H1 (cell line): ENCODE data around the gene ADD3. TPM values are rescaled to one million over a fixed set of nuclear protein-coding genes. Genes with fewer than 3 reads are reported as not detected.
A peak's percentile ranks its signal among the peaks of the same experiment; 100 is the strongest.

Source experiments
- CTCF ChIA-PET: fragments of 300-600 bp; sonication (Branson Sonifier 250); formaldehyde crosslinking; loops from one replicate; lab custom pipeline; 2021; ENCODE audit not compliant: partially characterized antibody; lab: Charles Lee
- POLR2A ChIA-PET: fragments of 300-600 bp; sonication (Branson Sonifier 250); formaldehyde crosslinking; loops from one replicate; lab custom pipeline; 2021; ENCODE audit warnings: inconsistent platforms; ENCODE audit not compliant: partially characterized antibody; lab: Charles Lee
- DNase-seq, 2 experiments: peaks; one replicate each; pipeline versions ENCODE4 v3.0.0 to v3.0.0-alpha.2; 2010 to 2022; ENCODE audit warnings: low spot score in 2 of 2, low read depth in 1 of 2, mixed read lengths in 1 of 2
- FAIRE-seq: peaks from 2 replicates; lab custom pipeline; 2011; peaks lifted over from hg19 to GRCh38; lab: Jason Lieb, UNC
- H2AFZ ChIP-seq: 2 replicates; pipeline ENCODE4 v1.8.1; 2012; ENCODE audit warnings: low read length, inconsistent platforms
- H2AK5ac ChIP-seq: 2 replicates; pipeline ENCODE4 v1.6.1; 2013; ENCODE audit warnings: low read depth, low read length
- H2BK120ac ChIP-seq: replicated peaks from 2 replicates; pipeline ENCODE3; 2013; ENCODE audit warnings: low read depth, low read length, inconsistent platforms
- H2BK12ac ChIP-seq: 2 replicates; pipeline ENCODE4 v1.6.1; 2013; ENCODE audit warnings: low read depth, low read length
- H2BK15ac ChIP-seq: 2 replicates; pipeline ENCODE4 v1.6.1; 2013; ENCODE audit warnings: low read length
- H2BK20ac ChIP-seq: 2 replicates; pipeline ENCODE4 v1.6.1; 2013; ENCODE audit warnings: low read length
- H2BK5ac ChIP-seq: 2 replicates; pipeline ENCODE4 v1.6.1; 2013; ENCODE audit warnings: low read depth, low read length
- H3K14ac ChIP-seq: 2 replicates; pipeline ENCODE4 v1.6.1; 2013; ENCODE audit warnings: inconsistent platforms; ENCODE audit not compliant: insufficient read length
- H3K18ac ChIP-seq: 2 replicates; pipeline ENCODE4 v1.6.1; 2013; ENCODE audit warnings: low read length; ENCODE audit errors: extremely low read depth
- H3K23ac ChIP-seq: 2 replicates; pipeline ENCODE4 v1.6.1; 2013; ENCODE audit warnings: inconsistent platforms; ENCODE audit not compliant: insufficient read length
- H3K23me2 ChIP-seq: 2 replicates; pipeline ENCODE4 v1.6.1; 2013; ENCODE audit warnings: low read depth, low read length
- H3K27ac ChIP-seq: 2 replicates; pipeline ENCODE4 v1.6.1; 2011; ENCODE audit warnings: low read depth, low read length, inconsistent platforms
- H3K27me3 ChIP-seq, 4 experiments: replicated peaks in 1 of 4; 1 replicate in 1 of 4; 2 replicates in 3 of 4; pipeline versions ENCODE4 v1.6.1 to v1.8.1; 2011 to 2013; ENCODE audit warnings: low read length in 3 of 4, mild to moderate bottlenecking in 3 of 4, inconsistent platforms in 2 of 4, mixed read lengths in 2 of 4, moderate library complexity in 1 of 4; ENCODE audit not compliant: control insufficient read depth in 3 of 4, insufficient read depth in 3 of 4; ENCODE audit errors: extremely low read depth in 1 of 4
- H3K36me3 ChIP-seq, 4 experiments: 2 replicates each; pipeline versions ENCODE4 v1.6.1 to v1.8.1; 2011 to 2013; ENCODE audit warnings: mild to moderate bottlenecking in 4 of 4, low read length in 3 of 4, moderate library complexity in 2 of 4, control low read depth in 1 of 4, inconsistent platforms in 1 of 4; ENCODE audit not compliant: insufficient read depth in 4 of 4, control insufficient read depth in 2 of 4
- H3K4ac ChIP-seq: replicated peaks from 2 replicates; pipeline ENCODE3; 2013; ENCODE audit warnings: low read length, low read depth, mixed read lengths, inconsistent platforms; ENCODE audit not compliant: insufficient read length
- H3K4me1 ChIP-seq, 4 experiments: replicated peaks in 1 of 4; 1 replicate in 1 of 4; 2 replicates in 3 of 4; pipeline versions ENCODE4 v1.6.1 to v1.8.1; 2011 to 2013; ENCODE audit warnings: low read length in 3 of 4, inconsistent platforms in 2 of 4, mixed read lengths in 1 of 4; ENCODE audit not compliant: insufficient read depth in 4 of 4, control insufficient read depth in 3 of 4
- H3K4me2 ChIP-seq, 2 experiments: 2 replicates each; pipeline versions ENCODE4 v1.6.1 to v1.8.1; 2011 to 2013; ENCODE audit warnings: low read depth in 2 of 2, low read length in 2 of 2, control low read depth in 1 of 2, inconsistent platforms in 1 of 2, mild to moderate bottlenecking in 1 of 2; ENCODE audit not compliant: insufficient read depth in 1 of 2
- H3K4me3 ChIP-seq, 4 experiments: fragments of 200-600, 300-600 bp in 1 of 4; sonication (generic), shearing (Covaris generic), sonication (Bioruptor Twin) in 1 of 4; 2 replicates each; pipeline versions ENCODE4 v1.5.1 to v1.8.1; 2011 to 2016; ENCODE audit warnings: low read length in 4 of 4, low read depth in 3 of 4, control low read depth in 2 of 4, inconsistent platforms in 2 of 4, mild to moderate bottlenecking in 2 of 4, mixed read lengths in 1 of 4, moderate library complexity in 1 of 4; ENCODE audit not compliant: insufficient read depth in 2 of 4; ENCODE audit errors: extremely low read depth in 1 of 4
- H3K56ac ChIP-seq: replicated peaks from 2 replicates; pipeline ENCODE3; 2013; ENCODE audit warnings: low read depth, mild to moderate bottlenecking, mixed read lengths, low read length, inconsistent platforms; ENCODE audit not compliant: insufficient read length
- H3K79me1 ChIP-seq: 2 replicates; pipeline ENCODE4 v1.6.1; 2013; ENCODE audit warnings: low read depth, low read length, control low read depth
- H3K79me2 ChIP-seq, 2 experiments: 2 replicates each; pipeline versions ENCODE4 v1.6.1 to v1.8.1; 2012 to 2013; ENCODE audit warnings: low read length in 2 of 2, mild to moderate bottlenecking in 2 of 2, inconsistent platforms in 1 of 2; ENCODE audit not compliant: insufficient read depth in 2 of 2, control insufficient read depth in 1 of 2
- H3K9ac ChIP-seq, 4 experiments: replicated peaks in 1 of 4; 1 replicate in 1 of 4; 2 replicates in 3 of 4; pipeline versions ENCODE4 v1.6.1 to v1.8.1; 2011 to 2013; ENCODE audit warnings: low read depth in 3 of 4, low read length in 3 of 4, control low read depth in 2 of 4, mild to moderate bottlenecking in 2 of 4, moderate library complexity in 2 of 4, inconsistent platforms in 1 of 4; ENCODE audit errors: extremely low read depth in 1 of 4
- H3K9me3 ChIP-seq, 2 experiments: 2 replicates each; pipeline versions ENCODE4 v1.6.1 to v1.8.1; 2012 to 2013; ENCODE audit warnings: mild to moderate bottlenecking in 2 of 2, moderate library complexity in 2 of 2, control low read depth in 1 of 2, inconsistent platforms in 1 of 2, low read depth in 1 of 2, low read length in 1 of 2, mixed read lengths in 1 of 2; ENCODE audit not compliant: insufficient read depth in 2 of 2
- H4K20me1 ChIP-seq, 2 experiments: replicated peaks in 1 of 2; 2 replicates each; pipeline versions ENCODE3 to v1.8.1; 2011 to 2013; ENCODE audit warnings: inconsistent platforms in 2 of 2, low read length in 2 of 2, mild to moderate bottlenecking in 1 of 2; ENCODE audit not compliant: insufficient read depth in 2 of 2, control insufficient read depth in 1 of 2
- H4K5ac ChIP-seq: 2 replicates; pipeline ENCODE4 v1.6.1; 2013; ENCODE audit warnings: low read length, low read depth, mixed read lengths, inconsistent platforms; ENCODE audit not compliant: insufficient read length
- H4K8ac ChIP-seq: 2 replicates; pipeline ENCODE4 v1.8.0; 2013; ENCODE audit warnings: mild to moderate bottlenecking, moderate library complexity, low read length, inconsistent platforms; ENCODE audit not compliant: insufficient read depth; ENCODE audit errors: extremely low read depth
- H4K91ac ChIP-seq: replicated peaks from 2 replicates; pipeline ENCODE3; 2013; ENCODE audit warnings: low read length, mixed read lengths, inconsistent platforms; ENCODE audit not compliant: insufficient read length
- BACH1 ChIP-seq: IDR thresholded peaks from 2 replicates; pipeline ENCODE4 v1.6.1; 2012; ENCODE audit warnings: low read length, improper control_type of control experiment
- BRCA1 ChIP-seq: IDR thresholded peaks from 2 replicates; pipeline ENCODE4 v1.6.1; 2012; ENCODE audit warnings: low read depth, low read length, improper control_type of control experiment
- CHD2 ChIP-seq: IDR thresholded peaks from 2 replicates; pipeline ENCODE4 v1.6.1; 2012; ENCODE audit warnings: low read length, improper control_type of control experiment
- KDM5A ChIP-seq: fragments of 200-600 bp; IDR thresholded peaks from 2 replicates; pipeline ENCODE4 v1.7.1; 2012; ENCODE audit warnings: mild to moderate bottlenecking, low read length, inconsistent platforms, mixed read lengths
- POLR2AphosphoS5 ChIP-seq: IDR thresholded peaks from 2 replicates; pipeline ENCODE4 v1.6.1; 2011; ENCODE audit warnings: low read depth, low read length
- SIN3A ChIP-seq, 2 experiments: IDR thresholded peaks in 1 of 2; conservative IDR thresholded peaks in 1 of 2; 2 replicates each; pipeline ENCODE4 v1.6.1; 2011 to 2012; ENCODE audit warnings: low read length in 2 of 2, improper control_type of control experiment in 1 of 2, low read depth in 1 of 2, mild to moderate bottlenecking in 1 of 2
- SRF ChIP-seq: IDR thresholded peaks from 2 replicates; pipeline ENCODE4 v1.6.1; 2011; ENCODE audit warnings: mild to moderate bottlenecking, low read depth, low read length, moderate library complexity
- TBP ChIP-seq: IDR thresholded peaks from 2 replicates; pipeline ENCODE4 v1.6.1; 2011; ENCODE audit warnings: low read depth, low read length, improper control_type of control experiment
- TCF12 ChIP-seq: IDR thresholded peaks from 2 replicates; pipeline ENCODE4 v1.6.1; 2011; ENCODE audit warnings: low read depth, mild to moderate bottlenecking, low read length
- WGBS, 2 experiments: shearing (Covaris generic) in 1 of 2; methylation state at CpG; one replicate each; pipeline versions ENCODE4 v1.1.6 to v1.1.7; 2013 to 2015; ENCODE audit warnings: low lambda C conversion rate in 2 of 2, mixed read lengths in 2 of 2, inconsistent platforms in 1 of 2, low coverage in 1 of 2, missing lambda C conversion rate in 1 of 2; ENCODE audit not compliant: insufficient replicate concordance in 2 of 2, insufficient coverage in 1 of 2, insufficient read length in 1 of 2; ENCODE audit errors: extremely low coverage in 1 of 2, missing lambda C conversion rate in 1 of 2; 5-methylcytosine and 5-hydroxymethylcytosine counted together
- polyA plus RNA-seq, 7 experiments: library from polyadenylated mRNA; depleted of rRNA in 3 of 7; stranded (reverse) in 5 of 7; unstranded in 2 of 7; fragments of >200 nt in 5 of 7; fragments of 200-250 nt in 2 of 7; gene quantifications; 1 replicate in 5 of 7; 2 replicates in 1 of 7; 4 replicates in 1 of 7; pipeline versions ENCODE4 v1.2.1 to v1.2.3, GENCODE V29; 2011 to 2013; ENCODE audit warnings: missing spikeins in 2 of 7, mixed read lengths in 2 of 7
- total RNA-seq: library from RNA; stranded (reverse); fragmentation: NEBNext Ultra II Directional; extraction: Animal tissue kit (Norgen Biotek cat#: 25700); gene quantifications from 2 replicates; pipeline ENCODE4 v1.2.1, GENCODE V29; 2021

ADD3 gene
- total and polyA plus RNA-seq, 2 of the 8 experiments (the other 6 are each of a cell fraction or from before 2014, with no cell fraction given), result 44.7 to 85.6 TPM

GRCh38 chr10:110003524-110003885 lies 4.3 kb upstream of the ADD3 start:
- peak overlapping the region; percentile 33 to 44; a peak in 2 of 4 replicates for H3K4me2 ChIP-seq
- no peaks in the 10 kb centered on the region for H3K36me3 ChIP-seq
- H4K8ac ChIP-seq, result no peak overlapping the region
- no peaks in the 10 kb centered on the region for H3K27me3 ChIP-seq
- peak overlapping the region; percentile 36; the same call in 1 of the 2 replicates for H2BK5ac ChIP-seq
- no peaks in the 10 kb centered on the region for H4K20me1 ChIP-seq
- H4K91ac ChIP-seq, result no peak overlapping the region
- H3K4me1 ChIP-seq, result peaks cover 5 to 17% (median 11%) of the 10 kb centered on the region in 4 experiments; a peak in 6 of 7 replicates
- H4K5ac ChIP-seq, result no peak overlapping the region
- H2AK5ac ChIP-seq, result no peak overlapping the region; the same call in 1 of the 2 replicates
- H2AFZ ChIP-seq, result peak overlapping the region; percentile 17; the same call in 1 of the 2 replicates
- H2BK20ac ChIP-seq, result no peak overlapping the region
- no peak for DNase-seq
- FAIRE-seq, result no peak
- no peak overlapping the region for H3K9ac ChIP-seq
- no peak overlapping the region for H2BK15ac ChIP-seq
- peak overlapping the region; percentile 26; the same call in 1 of the 2 replicates for H3K27ac ChIP-seq
- H2BK12ac ChIP-seq, result peak overlapping the region; percentile 31; the same call in 1 of the 2 replicates
- H3K56ac ChIP-seq, result no peak overlapping the region
- TF ChIP-seq TCF12, result no peak
- TF ChIP-seq BRCA1, result no peak
- no peak for TF ChIP-seq CHD2
- TF ChIP-seq POLR2AphosphoS5, result no peak
- no peak for TF ChIP-seq TBP
- no peak for TF ChIP-seq BACH1
- no peak for TF ChIP-seq SRF
- no peak for TF ChIP-seq SIN3A (conservative IDR thresholded peaks at IDR 0.05 in 1 of 2, IDR thresholded peaks at IDR 0.05 in 1 of 2; ENCODE audit: low read depth in 1 of 2, low read length in 2 of 2)
- no peak for TF ChIP-seq KDM5A
- no peaks in the 10 kb centered on the region for H3K79me1 ChIP-seq
- POLR2A ChIA-PET, result interaction anchor here (1.0 to 1.3 kb wide), 2 partner anchors 12 to 26 kb away, joined by 4 read pairs; no protein-coding TSS in a partner anchor
- no peak overlapping the region for H3K23ac ChIP-seq
- 60% methylated on average over 4 of the region's 4 CpGs; no CpG with 5 or more reads in 1 of the 2 experiments for WGBS, 2 experiments
- no peaks in the 10 kb centered on the region for H3K79me2 ChIP-seq
- CTCF ChIA-PET, result interaction anchor here (1.3 to 1.8 kb wide), 3 partner anchors 15 to 221 kb away, joined by 4 to 6 read pairs (median 4); no protein-coding TSS in a partner anchor
- H3K9me3 ChIP-seq, result no peaks in the 10 kb centered on the region
- peak overlapping the region in 1 of 4 experiments; percentile 33; a peak in 1 of 8 replicates for H3K4me3 ChIP-seq
- peaks cover 11% of the 10 kb centered on the region for H3K23me2 ChIP-seq
- no peak overlapping the region for H3K14ac ChIP-seq
- no peak overlapping the region; the same call in 1 of the 2 replicates for H3K18ac ChIP-seq
- H3K4ac ChIP-seq, result no peak overlapping the region
- H2BK120ac ChIP-seq, result no peak overlapping the region
